OCI-LY7 (cell line): ENCODE measurements around the gene GBX2. TPM values are rescaled to one million over a fixed set of nuclear protein-coding genes. Genes with fewer than 3 reads are reported as not detected.

ENCODE experiments used
- BruUV-seq: library from RNA; stranded (reverse); fragments of 400-500 nt; replicated peaks from 2 replicates; lab custom pipeline; 2021; lab: Mats Ljungman, UMichigan
- CTCF ChIA-PET: fragments of 300-600 bp; sonication (Branson Sonifier 250); formaldehyde crosslinking; loops from one replicate; lab custom pipeline; 2022; ENCODE audit warnings: antibody characterized with exemption; ENCODE audit not compliant: unreplicated experiment; lab: Charles Lee
- POLR2A ChIA-PET: fragments of 300-600 bp; sonication (Branson Sonifier 250); formaldehyde crosslinking; loops from one replicate; lab custom pipeline; 2022; ENCODE audit warnings: antibody characterized with exemption; lab: Charles Lee
- DNase-seq: peaks from one replicate; pipeline ENCODE4 v3.0.0-alpha.2; 2015; ENCODE audit warnings: low spot score
- H2AFZ ChIP-seq: fragments of 200-600 bp; sonication (generic), shearing (Covaris generic); 2 replicates; pipeline ENCODE4 v1.6.1; 2014; ENCODE audit warnings: mild to moderate bottlenecking, antibody characterized with exemption, low read length, moderate library complexity
- H3K27ac ChIP-seq: fragments of 200-600 bp; sonication (generic); 2 replicates; pipeline ENCODE4 v1.5.1; 2014; ENCODE audit warnings: mixed run types, low read depth, mild to moderate bottlenecking, moderate library complexity, low read length, inconsistent platforms; ENCODE audit not compliant: poor library complexity, severe bottlenecking
- H3K36me3 ChIP-seq: fragments of 200-600 bp; sonication (generic); 2 replicates; pipeline ENCODE4 v1.6.1; 2014; ENCODE audit warnings: mild to moderate bottlenecking, antibody characterized with exemption, low read length, moderate library complexity, mixed read lengths; ENCODE audit not compliant: insufficient read depth
- H3K4me1 ChIP-seq: fragments of 200-600 bp; sonication (generic); 2 replicates; pipeline ENCODE4 v1.5.1; 2014; ENCODE audit warnings: mild to moderate bottlenecking, low read length; ENCODE audit not compliant: insufficient read depth, poor library complexity, severe bottlenecking
- H3K4me2 ChIP-seq: fragments of 200-600 bp; sonication (generic); 2 replicates; pipeline ENCODE4 v1.6.1; 2014; ENCODE audit warnings: mild to moderate bottlenecking, low read length
- H3K4me3 ChIP-seq: fragments of 200-600 bp; sonication (generic); 2 replicates; pipeline ENCODE4 v1.5.1; 2014; ENCODE audit warnings: mild to moderate bottlenecking, low read depth, low read length; ENCODE audit not compliant: poor library complexity, severe bottlenecking
- H3K79me2 ChIP-seq: fragments of 200-600 bp; sonication (generic); 2 replicates; pipeline ENCODE4 v1.6.1; 2016; ENCODE audit warnings: low read depth, mild to moderate bottlenecking, low read length, moderate library complexity, mixed read lengths; ENCODE audit not compliant: insufficient read depth
- H3K9me2 ChIP-seq: fragments of 200-600 bp; sonication (generic); 2 replicates; pipeline ENCODE4 v1.6.1; 2016; ENCODE audit warnings: mild to moderate bottlenecking, low read length, mixed read lengths; ENCODE audit not compliant: insufficient read depth
- H3K9me3 ChIP-seq: fragments of 200-600 bp; sonication (generic); 2 replicates; pipeline ENCODE4 v1.6.1; 2014; ENCODE audit warnings: mild to moderate bottlenecking, mixed run types, low read length, mixed read lengths
- H4K20me1 ChIP-seq: fragments of 200-600 bp; sonication (generic); 2 replicates; pipeline ENCODE4 v1.6.1; 2014; ENCODE audit warnings: mild to moderate bottlenecking, antibody characterized with exemption, low read length, moderate library complexity, mixed read lengths; ENCODE audit not compliant: insufficient read depth
- CTCF ChIP-seq: fragments of 200-600 bp; sonication (generic); conservative IDR thresholded peaks from 2 replicates; pipeline ENCODE4 v1.5.1; 2014; ENCODE audit warnings: mild to moderate bottlenecking, antibody characterized with exemption, low read length, moderate library complexity, mixed read lengths
- EZH2phosphoT487 ChIP-seq: fragments of 200-600 bp; sonication (generic); IDR thresholded peaks from 2 replicates; pipeline ENCODE4 v1.6.1; 2018; ENCODE audit warnings: low read depth, borderline replicate concordance, mild to moderate bottlenecking, mixed run types, antibody characterized with exemption, low read length, moderate library complexity, mixed read lengths
- intact Hi-C: fragments of 100-400 bp; cut with micrococcal nuclease; formaldehyde crosslinking; loops from one replicate; pipeline ENCODE4 v1.10.0; 2022; ENCODE audit not compliant: unreplicated experiment
- total RNA-seq, 2 experiments: library from RNA; depleted of rRNA in 1 of 2; stranded (reverse); fragments of >200 nt in 1 of 2; shearing (Covaris generic) in 1 of 2; gene quantifications; 2 replicates each; pipeline ENCODE4 v1.2.3, GENCODE V29; 2014 to 2022

The GBX2 gene
- total RNA-seq, 2 experiments from 2014 or later, result not detected

GRCh38 chr2:236137066-236137465, 31.1 kb downstream of the GBX2 start:
- H3K9me3 ChIP-seq, result no peaks in the 10 kb centered on the region
- H3K36me3 ChIP-seq, result no peaks in the 10 kb centered on the region
- TF ChIP-seq EZH2phosphoT487 (no peak), CTCF (no peak)
- no peaks in the 10 kb centered on the region for H4K20me1 ChIP-seq
- H3K4me1 ChIP-seq, result no peaks in the 10 kb centered on the region
- intact Hi-C loops, result no loop called here
- no peaks in the 10 kb centered on the region for H3K79me2 ChIP-seq
- H3K9me2 ChIP-seq, result no peaks in the 10 kb centered on the region
- no peak overlapping the region for H3K4me3 ChIP-seq
- H3K4me2 ChIP-seq, result no peak overlapping the region
- DNase-seq, result no peak
- no peak overlapping the region for H3K27ac ChIP-seq
- ChIA-PET CTCF (interaction anchor here (0.6 kb wide), 1 partner anchor 25 kb away, joined by 5 read pairs; no protein-coding TSS in a partner anchor), POLR2A (no interaction called here)
- no TSS peak for BruUV-seq
- no peak overlapping the region for H2AFZ ChIP-seq

GRCh38 chr2:236136538-236136937, 31.6 kb downstream of the GBX2 start:
- ChIA-PET POLR2A (no interaction called here), CTCF (interaction anchor here (0.6 kb wide), 1 partner anchor 26 kb away, joined by 5 read pairs; no protein-coding TSS in a partner anchor)
- no TSS peak for BruUV-seq
- no peaks in the 10 kb centered on the region for H3K79me2 ChIP-seq
- H4K20me1 ChIP-seq, result no peaks in the 10 kb centered on the region
- no peak overlapping the region for H2AFZ ChIP-seq
- no peak for DNase-seq
- no peak overlapping the region for H3K4me3 ChIP-seq
- TF ChIP-seq EZH2phosphoT487, result no peak
- no peak for TF ChIP-seq CTCF
- intact Hi-C loops, result no loop called here
- no peak overlapping the region for H3K27ac ChIP-seq
- no peaks in the 10 kb centered on the region for H3K9me3 ChIP-seq
- no peaks in the 10 kb centered on the region for H3K4me1 ChIP-seq
- H3K9me2 ChIP-seq, result no peaks in the 10 kb centered on the region
- H3K4me2 ChIP-seq, result no peak overlapping the region
- H3K36me3 ChIP-seq, result no peaks in the 10 kb centered on the region

- POLR2A ChIA-PET, result no interaction called here
- CTCF ChIA-PET, result no interaction called here
- no peak overlapping the region for H2AFZ ChIP-seq
- no peaks in the 10 kb centered on the region for H3K4me1 ChIP-seq
- no peak for TF ChIP-seq CTCF
- TF ChIP-seq EZH2phosphoT487, result no peak
- no peaks in the 10 kb centered on the region for H4K20me1 ChIP-seq
- no TSS peak for BruUV-seq
- H3K9me2 ChIP-seq, result no peaks in the 10 kb centered on the region
- no peak overlapping the region for H3K4me2 ChIP-seq
- H3K79me2 ChIP-seq, result no peaks in the 10 kb centered on the region
- no peak for DNase-seq
- H3K9me3 ChIP-seq, result no peaks in the 10 kb centered on the region
- H3K36me3 ChIP-seq, result no peaks in the 10 kb centered on the region
- no peak overlapping the region for H3K4me3 ChIP-seq
- no peak overlapping the region for H3K27ac ChIP-seq
- intact Hi-C loops, result no loop called here
These were observed 34.7 kb downstream of the GBX2 start for GRCh38 chr2:236133410-236134012.
